ENCODE measurements around the gene RAD51B.

GRCh38 chr14:68390741-68391140, 571.2 kb downstream of the RAD51B start:
- TF ChIP-seq CTCF (IDR thresholded peaks at IDR 0.05) (no peak), POLR2AphosphoS5 (IDR thresholded peaks at IDR 0.05) (no peak), EP300 (IDR thresholded peaks at IDR 0.05) (no peak)

All from upper lobe of left lung (tissue), 4 donors.